Tibial nerve (tissue), 4 donors: Measurements from ENCODE around the gene NCAM1.

Experiments used
- CTCF ChIP-seq, 5 experiments: fragments of 200-600 bp in 3 of 5; fragments of 450-650 bp in 2 of 5; sonication (generic) in 3 of 5; IDR thresholded peaks; one replicate each; pipeline ENCODE4 v1.5.1; 2016 to 2019; ENCODE audit warnings: antibody characterized with exemption in 5 of 5, mild to moderate bottlenecking in 3 of 5, moderate library complexity in 2 of 5
- EP300 ChIP-seq, 2 donors: sonication (generic); formaldehyde crosslinking; IDR thresholded peaks; one replicate each; pipeline ENCODE4 v1.6.1; 2017; ENCODE audit warnings: antibody characterized with exemption in 2 of 2, mild to moderate bottlenecking in 1 of 2
- POLR2A ChIP-seq, 2 donors: fragments of 450-650 bp; IDR thresholded peaks; one replicate each; pipeline ENCODE4 v1.6.1; 2017; ENCODE audit warnings: antibody characterized with exemption in 2 of 2, mild to moderate bottlenecking in 2 of 2, moderate library complexity in 2 of 2

GRCh38 chr11:112967082-112967481 lies 5.9 kb downstream of the NCAM1 start:
- TF ChIP-seq POLR2A (IDR thresholded peaks at IDR 0.05) (no peak), CTCF (IDR thresholded peaks at IDR 0.05) (no peak), EP300 (IDR thresholded peaks at IDR 0.05) (no peak)
